HL-60/S4 (cell line): ENCODE results near the gene KCNJ18.
"Not testable (repeated sequence)": the region's sequence is repeated elsewhere in the genome, so short reads cannot be mapped to it uniquely, and the experiment has no call there.

Experiments used
- in situ Hi-C: fragments of 300-500 bp; cut with MboI; formaldehyde crosslinking; loops from 2 replicates; pipeline ENCODE4 v1.14.3; 2022; ENCODE audit warnings: low sequenced_read_pairs

KCNJ18 gene

DNA sequence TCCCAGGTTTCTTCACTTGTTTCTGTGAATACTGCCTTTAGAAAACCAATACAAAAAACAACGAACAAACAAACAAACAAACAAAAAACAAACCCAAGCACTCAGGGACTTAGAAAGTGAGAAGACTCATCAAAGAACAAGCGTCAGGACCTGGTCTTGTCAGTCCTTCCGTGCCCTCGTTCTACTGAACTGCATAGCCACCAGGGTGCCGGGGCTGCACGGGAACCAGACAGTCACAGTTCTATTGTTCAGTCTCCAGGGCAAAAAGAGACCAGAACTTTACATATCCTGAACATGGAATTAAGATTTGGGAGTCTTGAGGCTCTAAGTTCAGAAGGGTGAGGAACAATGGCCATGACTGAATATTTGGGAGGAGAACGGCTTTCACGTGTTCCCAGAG, 28.2 kb downstream of the KCNJ18 start:
- in situ Hi-C loops, result not testable (repeated sequence)

DNA sequence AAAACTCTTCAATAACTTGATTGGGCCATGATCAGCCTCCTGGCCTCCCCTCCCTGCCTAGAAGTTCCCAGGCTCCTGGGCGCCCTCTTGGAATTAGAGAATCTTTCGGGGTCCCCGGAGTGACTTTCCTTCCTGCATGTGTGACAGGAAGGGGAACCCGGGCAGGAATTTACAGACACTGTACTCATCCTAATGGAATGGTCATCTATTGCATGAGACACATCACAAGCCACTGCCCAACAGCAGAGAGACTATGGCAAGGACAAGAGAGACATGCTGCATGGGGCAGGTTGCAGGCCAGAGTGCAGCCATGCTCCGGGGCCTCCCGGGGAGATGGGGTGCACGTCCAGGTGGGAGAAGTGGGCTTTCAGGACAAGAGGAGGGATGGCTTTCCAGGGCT, 29.9 kb downstream of the KCNJ18 start:
- in situ Hi-C loops, result not testable (repeated sequence)

DNA sequence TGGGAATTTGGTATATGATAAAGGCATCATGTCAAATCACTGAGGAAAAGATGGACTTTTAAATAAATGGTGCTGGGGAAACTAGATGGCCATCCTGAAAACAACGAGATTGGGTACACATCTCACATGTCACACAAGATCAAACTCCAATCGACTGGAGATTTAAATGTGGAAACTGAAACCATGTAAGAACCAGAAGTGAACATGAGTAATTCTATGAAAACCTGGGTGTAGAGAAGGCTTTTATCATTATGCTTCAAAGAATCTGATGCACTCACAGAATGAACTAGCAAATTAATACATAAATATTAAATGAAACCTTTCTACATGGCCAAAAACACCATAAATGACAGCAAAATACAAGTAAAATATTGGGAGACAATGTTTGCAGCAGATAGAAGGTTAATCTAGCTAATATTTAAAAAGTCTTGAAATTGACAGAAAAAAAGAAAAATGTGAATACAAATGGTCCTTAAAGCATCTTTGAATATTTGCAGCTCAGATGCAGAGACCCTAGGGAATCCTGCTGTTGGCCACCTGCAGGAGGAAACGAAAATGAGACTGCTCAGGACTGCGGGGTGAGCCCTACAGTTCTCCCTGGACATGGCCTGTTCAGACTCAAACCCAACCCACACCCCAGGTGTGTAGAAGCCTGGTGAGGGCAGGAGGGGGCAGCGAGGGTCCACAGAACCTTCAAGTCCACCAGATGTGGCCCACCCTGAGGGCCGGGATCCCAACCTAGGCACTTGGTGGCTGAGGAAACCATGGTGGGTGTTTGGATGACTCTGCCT, 32.1 kb downstream of the KCNJ18 start:
- in situ Hi-C loops, result not testable (repeated sequence)

DNA sequence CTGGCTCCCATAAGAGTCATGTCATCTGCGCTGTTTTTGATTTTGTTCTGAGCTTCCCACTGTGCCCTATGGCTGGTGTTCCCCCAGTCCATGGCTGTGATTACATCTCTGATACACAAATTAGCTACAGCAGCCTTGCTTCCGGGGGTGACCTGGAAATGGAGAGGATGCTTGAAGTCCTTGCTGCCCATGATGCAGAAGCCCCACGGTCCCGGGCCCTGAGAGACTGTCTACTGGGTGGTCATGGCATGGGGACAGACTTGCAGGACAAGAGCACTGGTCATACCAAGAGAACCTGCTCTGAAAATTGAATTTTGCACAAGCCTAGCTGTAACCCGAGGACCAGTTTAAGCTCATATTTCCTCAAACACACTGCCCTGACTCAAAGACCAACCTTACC, 38.8 kb downstream of the KCNJ18 start:
- in situ Hi-C loops, result not testable (repeated sequence)

DNA sequence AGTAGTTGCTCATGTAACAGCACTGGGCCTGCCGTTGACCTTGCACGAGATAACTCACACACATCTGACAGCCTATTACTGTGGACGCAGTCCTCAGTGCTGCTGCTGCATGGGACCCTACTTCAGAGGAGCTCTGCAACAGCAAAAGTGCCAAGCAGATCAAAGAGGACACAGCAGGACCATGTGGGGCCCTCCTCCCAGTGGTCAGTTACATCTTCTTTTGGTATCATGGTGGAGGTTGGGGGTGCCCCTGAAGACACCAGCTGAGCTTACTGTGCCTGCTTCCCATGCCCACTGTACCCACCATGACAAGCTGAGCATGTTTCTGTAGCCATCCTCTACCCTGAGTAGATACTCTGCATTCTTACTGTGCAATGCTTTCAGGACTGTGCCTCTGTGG, 41.6 kb downstream of the KCNJ18 start:
- in situ Hi-C loops, result not testable (repeated sequence)

DNA sequence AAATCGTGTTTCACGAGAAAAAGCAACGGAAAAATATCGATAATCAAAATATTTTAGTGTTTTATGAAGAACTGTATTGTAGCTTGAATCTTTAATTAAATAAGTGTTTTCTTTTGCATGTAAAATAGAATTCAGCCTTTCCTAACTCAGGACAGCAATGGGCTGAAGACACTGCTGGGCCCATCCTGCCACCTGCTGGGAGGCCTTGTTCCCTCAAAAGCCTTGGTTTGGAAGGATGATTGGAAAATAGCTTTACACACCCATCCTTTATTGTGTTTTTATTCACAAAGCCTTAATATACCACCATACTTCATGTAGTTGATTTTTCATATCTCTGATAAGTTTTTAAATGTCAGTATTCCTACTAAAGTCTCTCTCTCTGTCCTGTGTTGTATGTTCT, 43.5 kb downstream of the KCNJ18 start:
- in situ Hi-C loops, result not testable (repeated sequence)

DNA sequence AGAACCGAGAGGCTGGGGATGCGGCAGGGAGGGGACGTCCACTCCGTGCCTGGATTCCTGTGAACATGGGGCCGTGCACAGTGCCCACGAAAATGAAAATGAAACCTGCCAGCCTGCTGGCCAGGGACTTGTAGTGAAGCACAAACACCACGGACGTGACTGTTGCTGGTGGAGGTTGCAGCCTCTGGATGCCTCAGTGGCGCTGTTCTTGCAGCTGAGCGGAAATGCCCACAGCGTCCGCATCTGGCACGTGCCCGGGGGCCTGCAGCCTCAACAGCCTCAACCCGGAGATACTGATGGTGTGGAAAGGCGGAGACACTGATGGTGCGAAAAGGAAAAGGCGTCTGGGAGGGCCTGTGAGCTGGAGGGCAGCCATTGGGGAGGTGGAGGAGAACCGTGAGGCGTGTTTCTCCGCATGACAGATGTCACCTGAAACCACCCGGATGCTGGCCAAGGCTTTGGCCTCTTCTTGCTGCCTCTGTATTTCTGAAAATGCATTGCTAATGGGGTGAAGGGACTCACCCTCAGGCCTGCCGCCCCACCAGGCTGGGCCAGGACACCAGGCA, 44.8 kb downstream of the KCNJ18 start:
- in situ Hi-C loops, result not testable (repeated sequence)

DNA sequence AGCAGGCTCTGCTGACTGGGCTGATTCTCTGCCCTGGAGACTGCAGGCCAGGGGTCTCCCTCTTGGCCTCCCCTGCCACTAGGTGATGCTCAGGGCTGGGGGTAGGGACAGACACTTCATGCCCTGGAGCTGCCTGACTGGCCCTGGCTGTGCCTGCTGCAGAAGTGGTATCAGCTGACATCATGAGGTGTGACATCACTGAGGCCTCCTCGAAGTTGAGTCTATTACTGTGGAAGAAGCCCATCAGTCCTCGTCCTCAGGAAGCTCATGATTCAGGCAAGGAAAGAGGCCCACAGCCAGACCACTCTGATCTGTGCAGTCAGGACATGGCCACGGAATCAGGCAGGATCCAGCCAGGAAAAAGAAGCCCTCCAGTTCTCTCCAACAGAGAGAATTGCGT, 45.9 kb downstream of the KCNJ18 start:
- in situ Hi-C loops, result not testable (repeated sequence)

DNA sequence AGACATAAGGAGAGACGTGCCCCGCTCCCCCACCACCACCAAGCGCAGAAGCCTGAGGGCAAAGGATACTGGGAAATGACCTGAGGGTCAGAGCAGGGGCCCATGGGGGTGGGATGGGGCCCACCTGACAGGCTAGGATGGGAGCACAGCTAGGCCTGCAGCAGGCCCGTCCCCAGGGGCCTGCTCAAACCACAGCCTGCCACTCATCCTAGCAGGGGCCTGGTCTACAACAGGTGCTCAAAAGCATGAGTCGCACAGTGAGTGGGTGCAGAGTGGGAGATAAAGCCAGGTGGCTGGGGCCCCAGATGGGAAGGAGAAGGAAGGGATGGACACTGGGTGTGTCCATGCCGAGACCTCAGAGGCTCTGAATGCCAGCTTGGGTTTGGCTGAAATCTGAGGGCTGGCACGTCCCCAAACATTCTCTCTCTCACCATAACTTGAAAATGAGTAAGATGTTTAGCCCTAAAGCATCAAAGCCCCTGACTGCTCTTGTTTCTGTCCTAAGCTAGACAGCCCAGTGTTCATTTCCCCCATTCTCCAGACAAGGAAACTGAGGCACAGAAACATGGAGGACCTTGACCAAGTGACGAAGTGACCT, 46.7 kb downstream of the KCNJ18 start:
- in situ Hi-C loops, result not testable (repeated sequence)

DNA sequence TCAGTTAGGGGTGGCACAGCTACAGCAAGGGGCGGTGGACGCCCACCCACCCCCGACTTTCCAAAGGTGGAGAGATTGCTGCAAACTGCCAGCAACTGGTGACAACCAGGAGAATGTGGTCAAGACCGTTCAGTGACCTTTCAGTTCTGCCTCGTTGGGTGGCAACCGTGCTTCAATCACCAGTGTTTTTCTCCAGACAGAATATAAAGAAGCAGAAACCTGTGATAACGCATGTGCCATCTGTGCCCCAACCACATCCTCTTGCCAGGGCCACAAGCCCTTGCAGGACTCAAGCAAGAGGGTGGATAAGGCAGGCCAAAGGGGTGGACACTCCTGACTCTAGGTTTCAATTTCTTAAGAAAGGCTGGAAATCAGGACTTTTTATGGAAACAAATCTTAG, 47.2 kb downstream of the KCNJ18 start:
- in situ Hi-C loops, result not testable (repeated sequence)

DNA sequence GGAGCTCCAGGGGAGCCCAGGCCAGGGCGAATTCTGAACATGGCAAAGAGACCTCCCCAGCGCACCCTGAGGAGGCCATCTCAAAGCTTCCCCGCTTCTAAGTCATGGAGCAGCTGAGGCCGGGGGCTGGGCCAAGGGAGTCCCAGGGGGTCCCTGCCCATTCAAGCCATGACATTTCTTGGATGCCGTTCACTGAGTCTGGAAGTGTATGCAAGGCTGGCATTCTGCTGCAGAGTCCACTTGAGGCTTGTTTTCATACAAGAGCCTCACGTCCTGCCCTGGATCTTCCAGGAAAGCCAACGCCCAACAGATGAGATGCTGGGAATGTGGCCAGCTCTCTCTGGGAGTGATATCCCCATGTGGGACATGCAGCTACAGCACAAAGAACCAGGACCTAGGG, 48.5 kb downstream of the KCNJ18 start:
- in situ Hi-C loops, result not testable (repeated sequence)

DNA sequence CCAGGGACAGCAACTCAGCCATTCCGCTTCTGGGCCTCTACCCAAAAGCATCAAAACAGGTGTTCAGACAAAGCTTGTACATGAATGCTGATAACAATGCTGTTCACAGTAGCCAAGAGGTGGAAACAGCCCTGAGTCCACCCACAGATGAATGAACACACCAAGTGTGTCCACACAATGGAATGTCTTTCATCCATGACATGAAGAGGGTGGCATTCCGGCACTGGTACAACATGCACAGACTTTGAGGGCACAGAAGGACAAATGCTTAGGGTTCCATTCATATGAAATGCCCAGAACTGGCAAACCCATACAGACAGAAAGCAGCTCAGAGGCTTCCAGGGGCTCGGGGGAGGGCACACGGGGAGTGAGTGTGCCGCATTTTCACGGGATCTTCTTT, 49.2 kb downstream of the KCNJ18 start:
- in situ Hi-C loops, result not testable (repeated sequence)

DNA sequence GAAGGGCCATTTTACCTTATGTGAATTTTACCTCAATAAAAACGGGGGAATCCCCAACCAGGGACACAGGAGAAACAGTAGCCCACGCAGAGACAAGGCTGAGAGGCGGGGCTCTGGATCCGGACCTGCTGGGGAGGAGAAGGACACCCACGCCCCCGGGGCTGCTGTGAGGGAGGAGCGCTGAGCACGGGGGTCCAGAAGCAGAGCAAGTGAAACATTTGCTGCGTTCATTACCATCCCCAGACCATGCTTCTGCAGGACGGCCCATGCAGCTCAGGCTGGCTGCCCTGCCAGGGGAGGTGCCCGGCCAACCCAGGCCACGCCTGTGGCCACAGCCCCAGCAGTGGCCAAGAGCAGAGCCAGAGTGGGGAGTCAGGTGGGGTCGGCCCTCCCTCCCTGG, 50.0 kb downstream of the KCNJ18 start:
- in situ Hi-C loops, result no loop called here

DNA sequence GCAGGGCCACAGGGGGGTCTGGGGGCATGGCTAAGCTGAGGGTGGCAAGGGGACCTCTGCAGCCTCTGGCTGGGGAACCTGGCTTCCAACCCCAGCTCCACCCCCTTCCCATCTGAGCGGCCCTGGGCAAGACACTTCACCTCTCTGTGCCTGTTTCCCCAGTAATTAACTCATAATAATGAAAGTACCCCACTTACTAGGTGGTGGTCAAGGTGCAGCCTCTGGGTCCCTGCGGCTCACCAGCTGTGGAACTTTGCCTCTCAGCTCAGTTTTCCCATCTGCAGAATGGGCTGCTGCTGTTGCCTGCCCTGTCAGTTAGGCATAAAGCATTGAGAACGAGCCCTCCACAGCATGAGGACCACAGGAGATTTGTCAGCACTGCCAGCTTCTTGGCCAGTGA, 51.8 kb downstream of the KCNJ18 start:
- in situ Hi-C loops, result not testable (repeated sequence)

DNA sequence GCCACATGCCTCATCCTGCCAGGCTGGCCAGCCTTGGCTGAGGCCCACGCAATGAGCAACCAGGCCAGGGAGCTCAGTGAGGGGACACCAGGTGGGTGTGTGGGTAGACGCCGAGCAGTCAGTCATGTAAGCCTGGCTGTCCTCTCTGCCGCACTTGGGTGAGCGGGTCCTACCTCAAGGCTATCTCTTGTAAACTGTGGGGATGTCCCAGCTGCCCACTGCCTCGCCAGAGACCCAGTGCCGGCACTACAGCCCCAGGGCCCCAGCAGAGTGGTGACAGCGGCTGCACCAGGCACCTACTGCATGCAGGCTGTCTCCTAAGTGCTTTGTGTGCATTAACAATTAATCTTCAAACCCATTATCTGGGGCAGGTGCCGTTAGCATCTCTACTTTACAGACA, 52.3 kb downstream of the KCNJ18 start:
- in situ Hi-C loops, result not testable (repeated sequence)

DNA sequence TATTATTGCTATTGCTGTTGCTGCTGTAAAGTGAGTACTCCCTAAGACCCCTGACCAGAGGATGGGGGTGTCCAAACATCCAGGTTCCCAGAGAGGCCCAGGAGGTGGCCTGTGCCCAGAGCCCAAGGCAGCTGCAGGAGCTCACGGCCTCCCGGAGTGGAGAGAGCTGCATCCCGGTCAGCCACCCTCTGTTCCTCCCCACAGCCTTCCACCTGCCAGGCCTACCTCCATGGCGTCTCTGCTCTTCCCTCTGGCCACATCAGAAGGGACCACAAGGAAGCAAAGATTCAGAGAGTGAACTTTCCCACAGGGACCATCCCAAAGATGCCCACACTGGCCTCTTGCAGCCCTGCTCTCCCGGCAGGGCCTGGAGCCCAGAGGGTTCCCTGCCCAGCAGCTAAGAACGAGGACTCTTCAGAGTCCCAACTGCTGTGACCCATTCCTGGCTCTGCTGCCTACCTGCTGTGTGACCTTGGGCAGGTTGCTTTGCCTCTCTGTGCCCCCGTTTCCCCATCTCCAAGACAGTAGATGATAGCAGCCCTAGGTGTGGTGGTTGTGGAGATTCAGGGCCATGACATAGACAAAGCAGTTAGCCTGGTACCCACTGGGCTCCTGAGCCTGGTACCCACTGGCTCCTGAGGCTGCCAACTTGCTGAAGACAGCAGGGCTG, 53.2 kb downstream of the KCNJ18 start:
- in situ Hi-C loops, result not testable (repeated sequence)

DNA sequence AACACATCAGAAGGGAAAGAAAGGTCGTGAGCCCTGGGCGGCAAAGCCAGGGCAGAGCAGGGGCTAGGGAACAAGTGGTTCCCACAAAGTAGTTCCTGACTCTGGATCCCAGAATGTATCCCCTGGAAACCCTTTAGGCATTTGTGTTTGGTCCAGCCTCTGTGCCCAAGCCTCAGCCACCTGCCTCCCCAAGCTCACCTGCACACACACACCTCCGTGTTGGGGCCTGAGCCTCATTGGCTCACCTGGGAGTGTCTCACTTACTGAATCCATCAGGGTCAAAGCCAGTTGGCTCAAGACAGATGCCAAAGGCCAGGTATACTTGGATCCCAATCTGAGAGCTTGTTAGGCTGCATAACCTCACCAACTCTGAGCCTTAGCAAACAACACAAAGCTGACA, 54.1 kb downstream of the KCNJ18 start:
- in situ Hi-C loops, result not testable (repeated sequence)

DNA sequence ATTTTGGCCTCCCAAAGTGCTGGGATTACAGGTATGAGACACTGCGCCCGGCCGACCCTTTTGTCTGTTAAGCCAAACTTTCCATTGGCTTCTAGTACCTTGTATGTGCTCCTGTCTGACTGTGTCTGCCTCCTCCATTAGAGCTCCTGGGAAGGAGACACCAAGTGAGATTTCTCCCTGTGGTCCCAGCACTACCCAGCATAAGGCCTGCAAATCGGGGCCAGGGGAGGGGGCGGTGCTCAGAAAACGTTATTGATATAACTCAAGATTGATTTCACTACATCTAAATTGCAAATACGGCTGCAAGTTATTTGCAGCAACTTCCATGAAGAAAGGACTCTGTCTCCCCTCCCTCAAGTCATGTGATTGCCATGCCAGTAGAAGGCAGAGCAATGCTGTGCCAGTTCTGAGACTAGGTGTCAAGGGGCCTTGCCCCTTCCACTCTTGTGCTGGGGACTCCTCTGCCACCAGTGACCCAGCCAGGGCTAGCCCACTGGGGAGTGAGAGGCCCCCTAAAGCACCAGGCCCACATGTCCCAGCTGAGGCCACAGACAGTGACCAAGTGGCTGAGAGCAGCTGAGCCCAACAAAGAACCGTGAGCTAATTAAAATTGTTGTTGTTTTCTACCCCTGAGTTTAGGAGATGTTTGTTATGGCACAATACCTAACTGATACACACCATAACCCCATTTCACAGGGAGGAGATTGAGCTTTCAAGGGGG, 55.0 kb downstream of the KCNJ18 start:
- in situ Hi-C loops, result not testable (repeated sequence)

DNA sequence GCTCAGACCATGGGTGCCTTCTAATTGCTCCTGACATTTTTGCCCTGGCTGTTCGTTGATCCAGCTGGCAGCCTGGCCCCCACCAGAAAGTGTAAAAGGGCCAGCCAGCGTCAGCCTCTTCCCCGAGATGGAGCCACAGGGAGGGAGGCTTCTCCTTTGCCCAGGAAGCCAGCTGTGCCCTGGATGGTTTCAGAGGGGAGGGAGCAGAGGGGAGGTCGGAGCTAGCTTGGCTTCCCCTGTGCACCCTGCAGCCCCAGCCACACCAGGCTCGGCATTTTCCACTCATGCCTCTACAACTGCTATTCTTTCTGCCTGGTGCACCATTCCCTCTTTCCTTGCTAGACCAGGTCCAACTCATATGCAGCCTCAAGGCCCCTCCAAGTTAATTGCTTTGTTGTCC, 56.4 kb downstream of the KCNJ18 start:
- in situ Hi-C loops, result not testable (repeated sequence)

DNA sequence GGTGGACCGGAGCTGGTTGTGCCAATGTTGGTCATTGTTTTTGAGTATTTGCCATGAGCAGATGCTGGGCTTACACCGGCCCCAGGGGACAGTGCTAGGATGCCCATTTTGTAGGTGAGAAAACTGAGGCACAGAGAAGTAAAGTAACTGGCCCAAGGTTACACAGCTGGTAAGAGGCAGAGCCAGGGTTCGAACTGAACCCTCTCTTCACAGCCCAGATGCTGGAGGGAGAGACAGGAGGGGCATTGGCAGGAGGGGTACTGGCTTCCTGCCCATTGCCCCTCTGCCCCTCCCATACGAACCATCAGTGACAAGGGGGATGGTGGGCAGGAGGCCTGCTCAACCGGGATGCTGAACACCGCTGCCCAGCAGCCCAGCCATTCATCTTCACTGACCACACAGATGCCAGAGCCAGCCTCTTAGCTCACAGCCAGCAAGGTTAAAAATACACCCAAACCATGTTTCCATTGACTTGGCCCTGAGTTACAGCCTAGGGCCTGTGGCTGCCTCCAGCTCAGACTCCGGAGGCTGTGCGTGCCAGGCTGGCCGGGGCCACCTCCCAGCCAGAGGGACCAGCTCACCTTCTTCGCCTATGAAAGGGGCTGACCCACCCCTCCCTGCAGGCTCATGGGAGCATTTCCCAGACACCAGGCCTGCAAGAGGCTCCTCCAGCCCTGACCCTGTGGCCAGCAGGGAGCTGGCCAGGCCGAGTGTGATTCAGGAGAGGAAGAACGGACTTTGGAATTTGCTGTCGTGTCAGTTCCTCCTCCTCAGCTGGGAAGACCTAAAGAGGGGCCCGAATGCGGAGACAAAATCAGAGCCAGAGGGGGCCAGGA, 57.6 kb downstream of the KCNJ18 start:
- in situ Hi-C loops, result not testable (repeated sequence)
